Measurements from ENCODE around the gene ASB18. TPM values are rescaled to one million over a fixed set of nuclear protein-coding genes. Genes with fewer than 3 reads are reported as not detected.

The ASB18 gene
- total RNA-seq, 1 experiment from 2014 or later: 0.46 TPM

- intact Hi-C loops (cut with micrococcal nuclease; ENCODE audit: unreplicated experiment): loop anchor here (1.0 to 2.0 kb wide), 4 partner anchors 60 to 836 kb away; no protein-coding TSS in a partner anchor
- TF ChIP-seq, protein P1, sequence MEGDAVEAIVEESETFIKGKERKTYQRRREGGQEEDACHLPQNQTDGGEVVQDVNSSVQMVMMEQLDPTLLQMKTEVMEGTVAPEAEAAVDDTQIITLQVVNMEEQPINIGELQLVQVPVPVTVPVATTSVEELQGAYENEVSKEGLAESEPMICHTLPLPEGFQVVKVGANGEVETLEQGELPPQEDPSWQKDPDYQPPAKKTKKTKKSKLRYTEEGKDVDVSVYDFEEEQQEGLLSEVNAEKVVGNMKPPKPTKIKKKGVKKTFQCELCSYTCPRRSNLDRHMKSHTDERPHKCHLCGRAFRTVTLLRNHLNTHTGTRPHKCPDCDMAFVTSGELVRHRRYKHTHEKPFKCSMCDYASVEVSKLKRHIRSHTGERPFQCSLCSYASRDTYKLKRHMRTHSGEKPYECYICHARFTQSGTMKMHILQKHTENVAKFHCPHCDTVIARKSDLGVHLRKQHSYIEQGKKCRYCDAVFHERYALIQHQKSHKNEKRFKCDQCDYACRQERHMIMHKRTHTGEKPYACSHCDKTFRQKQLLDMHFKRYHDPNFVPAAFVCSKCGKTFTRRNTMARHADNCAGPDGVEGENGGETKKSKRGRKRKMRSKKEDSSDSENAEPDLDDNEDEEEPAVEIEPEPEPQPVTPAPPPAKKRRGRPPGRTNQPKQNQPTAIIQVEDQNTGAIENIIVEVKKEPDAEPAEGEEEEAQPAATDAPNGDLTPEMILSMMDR (conservative IDR thresholded peaks at IDR 0.05): no peak
- no peak for TF ChIP-seq EZH2 (IDR thresholded peaks at IDR 0.05; ENCODE audit: low read depth)
- Histone ChIP-seq H3K4me3 (no peak overlapping the region), H3K79me2 (ENCODE audit: low read depth) (no peaks in the 10 kb centered on the region), H3K4me2 (peak overlapping the region; percentile 51), H3K9me3 (ENCODE audit: insufficient read depth, low read depth) (no peaks in the 10 kb centered on the region), H3K27ac (peak overlapping the region; percentile 62), H3K36me3 (ENCODE audit: low read depth) (no peaks in the 10 kb centered on the region), H4K20me1 (ENCODE audit: insufficient read depth) (no peaks in the 10 kb centered on the region), H2AFZ (0 out of 2 replicates have a peak overlapping the region, but pooled peaks have one; percentile 1), H3K27me3 (ENCODE audit: insufficient read depth, low read depth) (0 out of 2 replicates have a peak, but pooled peaks cover 1% of the 10 kb centered on the region), H3F3A (ENCODE audit: insufficient read depth, low read depth) (no peaks in the 10 kb centered on the region), H3K4me1 (replicated peaks; ENCODE audit: insufficient read depth) (peaks cover 19% of the 10 kb centered on the region), H3K9me2 (ENCODE audit: insufficient read depth) (no peaks in the 10 kb centered on the region)
- ChIA-PET CTCF (interaction anchor here (0.6 to 1.6 kb wide), 4 partner anchors 59 to 846 kb away, joined by 3 to 5 read pairs (median 4); no protein-coding TSS in a partner anchor), POLR2A (ENCODE audit: unreplicated experiment) (interaction anchor here (0.5 to 0.8 kb wide), 4 partner anchors 61 to 1468 kb away, joined by 3 to 9 read pairs (median 4); partner anchors contain the start of gene COPS8)
- peak; percentile 91 to 93 for DNase-seq
- no TSS peak for BruUV-seq (replicated peaks)
These were observed 23.8 kb downstream of the ASB18 start for GRCh38 chr2:236240228-236240990.

DNA sequence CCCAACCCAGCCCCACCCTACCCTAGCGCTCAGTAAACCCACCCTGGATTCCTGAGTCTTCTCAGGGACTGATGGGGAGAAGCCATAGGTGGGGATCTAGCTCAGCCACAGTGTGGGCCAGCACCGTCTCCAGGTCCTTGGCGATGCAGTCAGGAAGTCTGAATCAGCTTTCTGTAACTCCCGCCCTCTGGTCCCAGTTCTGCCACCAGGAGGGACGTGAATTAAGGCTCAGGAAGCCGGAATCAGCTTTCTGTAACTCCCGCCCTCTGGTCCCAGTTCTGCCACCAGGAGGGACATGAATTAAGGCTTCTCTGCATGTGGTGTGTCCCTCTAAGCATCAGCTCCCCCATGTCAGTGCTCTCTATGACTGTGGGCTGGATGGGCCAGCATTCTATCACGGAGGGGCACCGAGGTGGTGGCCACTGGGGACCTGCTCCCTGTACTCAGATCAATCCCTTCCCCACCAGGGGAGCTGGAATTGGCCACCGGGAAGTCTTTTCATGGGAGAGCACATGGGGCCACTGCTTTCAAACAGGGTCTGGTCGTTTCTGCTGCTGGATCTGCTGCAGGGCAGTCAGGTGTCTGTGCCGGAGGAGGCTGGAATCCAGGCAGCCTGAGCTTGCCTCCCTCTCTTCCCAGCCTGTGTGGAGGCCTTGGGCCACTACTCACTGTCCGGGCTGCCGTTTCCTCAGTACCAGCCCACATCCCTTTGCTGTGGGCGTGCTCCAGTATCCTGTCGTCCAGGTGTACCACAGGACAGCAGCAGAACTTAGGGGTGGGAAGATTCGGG lies 24.7 kb downstream of the ASB18 start:
- H3K27ac ChIP-seq: peak overlapping the region; percentile 62
- 0 out of 2 replicates have a peak overlapping the region, but pooled peaks have one; percentile 1 for H2AFZ ChIP-seq
- H3K4me3 ChIP-seq: no peak overlapping the region
- no peaks in the 10 kb centered on the region for H3F3A ChIP-seq (ENCODE audit: insufficient read depth, low read depth)
- POLR2A ChIA-PET (ENCODE audit: unreplicated experiment): interaction anchor here (0.6 to 0.8 kb wide), 4 partner anchors 60 to 846 kb away, joined by 3 to 9 read pairs (median 4); partner anchors contain the start of gene COPS8
- peak overlapping the region; percentile 51 for H3K4me2 ChIP-seq
- H3K27me3 ChIP-seq (ENCODE audit: insufficient read depth, low read depth): 0 out of 2 replicates have a peak, but pooled peaks cover 7% of the 10 kb centered on the region
- no peak for TF ChIP-seq EZH2 (IDR thresholded peaks at IDR 0.05; ENCODE audit: low read depth)
- TF ChIP-seq, protein P1 (conservative IDR thresholded peaks at IDR 0.05): no peak
- BruUV-seq (replicated peaks): no TSS peak
- no peaks in the 10 kb centered on the region for H3K36me3 ChIP-seq (ENCODE audit: low read depth)
- H3K79me2 ChIP-seq (ENCODE audit: low read depth): no peaks in the 10 kb centered on the region
- DNase-seq: peak in 1 of 2 experiments; percentile 23
- no peaks in the 10 kb centered on the region for H4K20me1 ChIP-seq (ENCODE audit: insufficient read depth)
- no peaks in the 10 kb centered on the region for H3K9me2 ChIP-seq (ENCODE audit: insufficient read depth)
- no peaks in the 10 kb centered on the region for H3K9me3 ChIP-seq (ENCODE audit: insufficient read depth, low read depth)
- CTCF ChIA-PET: interaction anchor here (1.6 kb wide), 1 partner anchor 59 kb away, joined by 5 read pairs; no protein-coding TSS in a partner anchor
- intact Hi-C loops (cut with micrococcal nuclease; ENCODE audit: unreplicated experiment): loop anchor here (1.0 to 2.0 kb wide), 4 partner anchors 59 to 837 kb away; no protein-coding TSS in a partner anchor
- H3K4me1 ChIP-seq (replicated peaks; ENCODE audit: insufficient read depth): peaks cover 19% of the 10 kb centered on the region

GRCh38 chr2:236238751-236239150 lies 25.5 kb downstream of the ASB18 start:
- TF ChIP-seq, protein P1 (conservative IDR thresholded peaks at IDR 0.05): no peak
- no peak for TF ChIP-seq EZH2 (IDR thresholded peaks at IDR 0.05; ENCODE audit: low read depth)
- 0 out of 2 replicates have a peak, but pooled peaks cover 7% of the 10 kb centered on the region for H3K27me3 ChIP-seq (ENCODE audit: insufficient read depth, low read depth)

More at GRCh38 chr2:236238751-236239150, 25.5 kb downstream of the ASB18 start:
- no peak overlapping the region for H3K4me3 ChIP-seq
- peaks cover 19% of the 10 kb centered on the region for H3K4me1 ChIP-seq (replicated peaks; ENCODE audit: insufficient read depth)
- no peaks in the 10 kb centered on the region for H3K36me3 ChIP-seq (ENCODE audit: low read depth)
- no peaks in the 10 kb centered on the region for H3K9me3 ChIP-seq (ENCODE audit: insufficient read depth, low read depth)
- H3K9me2 ChIP-seq (ENCODE audit: insufficient read depth): no peaks in the 10 kb centered on the region
- no peak overlapping the region for H3K4me2 ChIP-seq
- intact Hi-C loops (cut with micrococcal nuclease; ENCODE audit: unreplicated experiment): no loop called here
- no peaks in the 10 kb centered on the region for H4K20me1 ChIP-seq (ENCODE audit: insufficient read depth)
- H3K79me2 ChIP-seq (ENCODE audit: low read depth): no peaks in the 10 kb centered on the region
- no peak overlapping the region for H2AFZ ChIP-seq
- ChIA-PET POLR2A (ENCODE audit: unreplicated experiment) (interaction anchor here (0.6 to 0.8 kb wide), 2 partner anchors 100 to 402 kb away, joined by 3 to 5 read pairs; no protein-coding TSS in a partner anchor), CTCF (interaction anchor here (1.6 kb wide), 1 partner anchor 58 kb away, joined by 5 read pairs; no protein-coding TSS in a partner anchor)
- DNase-seq: no peak
- no peak overlapping the region for H3K27ac ChIP-seq
- H3F3A ChIP-seq (ENCODE audit: insufficient read depth, low read depth): no peaks in the 10 kb centered on the region
- BruUV-seq (replicated peaks): no TSS peak
